Esophagus squamous epithelium (tissue), 5 donors: ENCODE data around the gene SGMS1. TPM values are rescaled to one million over a fixed set of nuclear protein-coding genes. Genes with fewer than 3 reads are reported as not detected.

Experiments
- DNase-seq: peaks from one replicate; lab custom pipeline; 2025; lab: John Stamatoyannopoulos, UW
- H3K27ac ChIP-seq, 4 donors: fragments of 200-600 bp; sonication (generic); one replicate each; pipeline ENCODE4 v1.5.1; 2016 to 2019; ENCODE audit warnings: mild to moderate bottlenecking in 1 of 4
- H3K27me3 ChIP-seq, 4 donors: fragments of 200-600 bp; sonication (generic); 1 replicate in 3 of 4; 2 replicates in 1 of 4; pipeline versions ENCODE4 v1.5.1 to v1.6.0; 2017 to 2021; ENCODE audit warnings: antibody characterized with exemption in 1 of 4
- H3K36me3 ChIP-seq, 3 donors: fragments of 200-600 bp; sonication (generic); one replicate each; pipeline ENCODE4 v1.5.1; 2016 to 2019
- H3K4me1 ChIP-seq, 3 donors: fragments of 200-600 bp; sonication (generic); one replicate each; pipeline ENCODE4 v1.5.1; 2017 to 2019
- H3K4me3 ChIP-seq, 4 donors: fragments of 200-600 bp; sonication (generic); 1 replicate in 3 of 4; 2 replicates in 1 of 4; pipeline ENCODE4 v1.5.1; 2016 to 2019; ENCODE audit warnings: mild to moderate bottlenecking in 2 of 4, moderate library complexity in 1 of 4
- H3K9me3 ChIP-seq, 3 donors: fragments of 200-600 bp; sonication (generic); one replicate each; pipeline ENCODE4 v1.5.1; 2016 to 2019
- POLR2A ChIP-seq, 4 donors: fragments of 450-650 bp; IDR thresholded peaks; one replicate each; pipeline ENCODE4 v1.6.1; 2017; ENCODE audit warnings: antibody characterized with exemption in 4 of 4, mild to moderate bottlenecking in 4 of 4, moderate library complexity in 3 of 4
- WGBS, 2 donors: methylation state at CpG; one replicate each; pipeline ENCODE4 v1.1.5; 2018; 5-methylcytosine and 5-hydroxymethylcytosine counted together
- intact Hi-C: fragments of 100-400 bp; cut with DNase I; formaldehyde crosslinking; loops from one replicate; pipeline ENCODE4 v1.15.0; 2022
- total RNA-seq, 4 donors: library from RNA; depleted of rRNA; stranded (reverse); fragments of >200 nt; gene quantifications; one replicate each; pipeline ENCODE4 v1.1.0, GENCODE V29; 2016
- TF ChIP-seq, protein P1 (sequence below), 6 experiments: fragments of 450-650 bp in 4 of 6; fragments of 200-600 bp in 2 of 6; sonication (generic) in 2 of 6; IDR thresholded peaks; one replicate each; pipeline ENCODE4 v1.5.1; 2016 to 2019; ENCODE audit warnings: antibody characterized with exemption in 6 of 6, mild to moderate bottlenecking in 4 of 6, moderate library complexity in 4 of 6
- donor health status: DM: yes; HTN: yes; CAD: no.

The SGMS1 gene
- total RNA-seq, 4 donors from 2014 or later: 39.4 to 64.1 (median 54.9) TPM

DNA sequence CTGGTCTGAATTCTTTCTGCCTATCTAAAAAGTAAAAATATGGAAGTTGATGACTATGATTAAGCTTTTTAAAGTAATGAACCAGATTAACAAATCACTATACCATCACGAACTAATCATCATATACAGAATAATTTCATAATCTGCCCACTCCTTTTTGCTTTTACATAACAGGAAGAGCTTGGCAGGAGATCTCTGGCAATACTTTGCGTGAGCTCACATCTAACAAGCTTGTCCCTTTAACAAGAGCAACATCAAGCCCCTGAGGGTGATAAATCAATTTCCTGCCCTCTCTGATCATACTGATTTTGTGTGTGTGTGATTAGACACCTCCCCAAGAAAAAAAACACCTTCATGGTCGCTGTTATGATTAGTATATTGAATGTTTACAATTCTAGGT, 228.9 kb downstream of the SGMS1 start:
- no peaks in the 10 kb centered on the region for H3K27me3 ChIP-seq
- H3K4me1 ChIP-seq: peaks cover 13 to 64% (median 37%) of the 10 kb centered on the region in 3 donors
- H3K27ac ChIP-seq: peak overlapping the region in 2 of 4 donors; percentile 13 to 18
- H3K36me3 ChIP-seq: no peaks in the 10 kb centered on the region
- intact Hi-C loops: no loop called here
- DNase-seq: no peak
- H3K9me3 ChIP-seq: no peaks in the 10 kb centered on the region
- WGBS, 2 donors: 22 to 27% methylated on average over 3 of the region's 3 CpGs
- TF ChIP-seq POLR2A (IDR thresholded peaks at IDR 0.05): no peak
- TF ChIP-seq, protein P1, sequence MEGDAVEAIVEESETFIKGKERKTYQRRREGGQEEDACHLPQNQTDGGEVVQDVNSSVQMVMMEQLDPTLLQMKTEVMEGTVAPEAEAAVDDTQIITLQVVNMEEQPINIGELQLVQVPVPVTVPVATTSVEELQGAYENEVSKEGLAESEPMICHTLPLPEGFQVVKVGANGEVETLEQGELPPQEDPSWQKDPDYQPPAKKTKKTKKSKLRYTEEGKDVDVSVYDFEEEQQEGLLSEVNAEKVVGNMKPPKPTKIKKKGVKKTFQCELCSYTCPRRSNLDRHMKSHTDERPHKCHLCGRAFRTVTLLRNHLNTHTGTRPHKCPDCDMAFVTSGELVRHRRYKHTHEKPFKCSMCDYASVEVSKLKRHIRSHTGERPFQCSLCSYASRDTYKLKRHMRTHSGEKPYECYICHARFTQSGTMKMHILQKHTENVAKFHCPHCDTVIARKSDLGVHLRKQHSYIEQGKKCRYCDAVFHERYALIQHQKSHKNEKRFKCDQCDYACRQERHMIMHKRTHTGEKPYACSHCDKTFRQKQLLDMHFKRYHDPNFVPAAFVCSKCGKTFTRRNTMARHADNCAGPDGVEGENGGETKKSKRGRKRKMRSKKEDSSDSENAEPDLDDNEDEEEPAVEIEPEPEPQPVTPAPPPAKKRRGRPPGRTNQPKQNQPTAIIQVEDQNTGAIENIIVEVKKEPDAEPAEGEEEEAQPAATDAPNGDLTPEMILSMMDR (IDR thresholded peaks at IDR 0.05): no peak
- no peak overlapping the region for H3K4me3 ChIP-seq

DNA sequence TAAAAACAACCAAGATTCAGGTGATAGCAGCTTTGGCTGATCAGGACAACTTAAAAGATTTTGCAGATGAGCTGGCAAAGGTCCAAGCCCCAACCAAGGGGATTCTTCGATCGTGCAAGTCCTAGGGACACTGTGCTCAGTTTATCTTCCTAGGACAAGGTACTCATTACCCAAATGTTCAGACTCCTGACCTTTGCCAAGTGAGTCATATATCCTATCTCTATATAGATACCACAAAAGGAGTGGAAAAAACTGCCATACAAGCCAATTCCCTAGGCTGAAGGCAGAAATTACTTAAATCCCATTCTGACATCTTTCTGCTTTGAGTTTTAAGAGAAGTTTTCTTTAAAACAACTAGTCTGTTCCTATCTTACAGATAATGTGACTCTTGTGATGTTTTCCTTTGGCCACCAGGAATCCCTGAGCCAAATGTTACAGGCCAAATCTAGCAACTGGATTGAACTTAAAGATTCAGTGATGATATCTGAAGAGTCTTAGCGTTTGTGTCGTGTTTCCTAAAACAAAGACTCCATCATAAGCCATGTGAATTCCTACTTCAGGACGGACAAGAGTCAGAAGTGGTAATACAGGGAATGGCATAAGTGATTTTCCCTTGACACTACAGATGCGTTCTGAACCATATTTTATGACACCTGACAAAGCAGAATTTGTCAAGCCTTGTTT, 229.8 kb downstream of the SGMS1 start:
- 73 to 87% methylated on average over 6 of the region's 6 CpGs for WGBS, 2 donors
- intact Hi-C loops: no loop called here
- peaks cover 13 to 62% (median 36%) of the 10 kb centered on the region in 3 donors for H3K4me1 ChIP-seq
- H3K27me3 ChIP-seq: no peaks in the 10 kb centered on the region
- no peak for DNase-seq
- peak overlapping the region in 1 of 4 donors; percentile 7 for H3K27ac ChIP-seq
- H3K36me3 ChIP-seq: no peaks in the 10 kb centered on the region
- H3K9me3 ChIP-seq: no peaks in the 10 kb centered on the region
- TF ChIP-seq, protein P1 (IDR thresholded peaks at IDR 0.05): no peak
- no peak for TF ChIP-seq POLR2A (IDR thresholded peaks at IDR 0.05)
- H3K4me3 ChIP-seq: no peak overlapping the region

DNA sequence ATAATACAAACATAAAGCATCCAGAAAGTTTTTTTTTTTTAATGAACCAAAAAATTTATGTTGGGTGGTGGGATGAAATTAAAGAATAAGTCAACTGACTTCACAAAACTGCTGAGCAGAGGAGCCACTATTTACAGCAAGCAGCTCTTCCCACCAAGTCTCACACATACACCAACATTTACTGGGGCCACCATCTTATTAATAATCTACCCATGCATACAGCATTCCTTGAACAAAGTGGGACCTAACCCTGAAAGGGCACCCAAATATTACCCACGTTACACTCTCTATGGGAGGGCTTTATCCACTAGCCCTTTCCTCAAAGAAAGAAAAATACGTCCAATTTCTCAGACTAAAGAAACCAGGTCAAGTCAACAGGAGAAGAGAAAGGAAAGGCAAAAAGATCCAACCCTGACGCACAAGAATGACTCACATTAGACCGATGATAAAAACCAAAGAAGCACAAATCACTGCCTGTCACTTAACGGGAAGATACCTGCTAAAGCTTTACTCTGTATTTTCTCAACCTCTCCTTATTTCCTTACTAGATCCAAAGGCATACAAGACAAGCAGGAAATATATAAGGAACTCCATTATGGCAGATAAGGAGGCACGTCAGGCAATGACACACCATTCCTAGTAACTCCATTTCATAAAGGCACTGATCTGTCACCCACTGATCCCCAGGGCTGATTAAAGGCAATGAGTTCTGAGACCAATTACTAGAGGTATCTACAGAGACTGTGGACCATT, 230.6 kb downstream of the SGMS1 start:
- Histone ChIP-seq H3K4me3 (no peak overlapping the region), H3K27me3 (no peaks in the 10 kb centered on the region), H3K4me1 (peaks cover 13 to 54% (median 30%) of the 10 kb centered on the region in 3 donors), H3K36me3 (no peaks in the 10 kb centered on the region), H3K27ac (peak overlapping the region in 1 of 4 donors; percentile 7), H3K9me3 (no peaks in the 10 kb centered on the region)
- intact Hi-C loops: no loop called here
- no peak for TF ChIP-seq POLR2A (IDR thresholded peaks at IDR 0.05)
- TF ChIP-seq, protein P1 (IDR thresholded peaks at IDR 0.05): no peak
- WGBS, 2 donors: 49 to 65% methylated on average over 6 of the region's 6 CpGs
- no peak for DNase-seq

DNA sequence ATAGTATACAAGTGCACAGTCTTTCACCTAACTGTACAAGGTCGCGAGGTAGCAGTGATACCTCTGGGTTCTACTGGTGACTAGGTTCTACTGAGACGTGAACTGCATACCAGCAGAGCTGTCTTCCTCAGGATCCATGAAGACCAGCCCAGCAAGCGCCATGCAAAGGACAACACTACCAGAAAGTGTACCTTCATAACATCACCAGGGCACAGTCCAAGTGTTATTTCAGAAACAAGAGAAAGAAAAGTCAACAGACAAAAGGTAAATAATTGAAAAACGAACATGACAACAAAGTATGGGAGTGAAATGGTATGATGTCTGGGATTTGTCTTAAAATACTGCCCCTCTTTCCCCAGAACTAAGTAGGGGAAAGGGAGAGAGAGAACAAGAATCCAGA, 231.3 kb downstream of the SGMS1 start:
- H3K4me3 ChIP-seq: no peak overlapping the region
- intact Hi-C loops: no loop called here
- H3K27me3 ChIP-seq: no peaks in the 10 kb centered on the region
- TF ChIP-seq POLR2A (IDR thresholded peaks at IDR 0.05): no peak
- TF ChIP-seq, protein P1 (IDR thresholded peaks at IDR 0.05): no peak
- H3K27ac ChIP-seq: no peak overlapping the region
- no peaks in the 10 kb centered on the region for H3K36me3 ChIP-seq
- H3K9me3 ChIP-seq: no peaks in the 10 kb centered on the region
- peaks cover 13 to 51% (median 26%) of the 10 kb centered on the region in 3 donors for H3K4me1 ChIP-seq
- no peak for DNase-seq
- WGBS, 2 donors: 93 to 97% methylated on average over 4 to 5 of the region's 5 CpGs

DNA sequence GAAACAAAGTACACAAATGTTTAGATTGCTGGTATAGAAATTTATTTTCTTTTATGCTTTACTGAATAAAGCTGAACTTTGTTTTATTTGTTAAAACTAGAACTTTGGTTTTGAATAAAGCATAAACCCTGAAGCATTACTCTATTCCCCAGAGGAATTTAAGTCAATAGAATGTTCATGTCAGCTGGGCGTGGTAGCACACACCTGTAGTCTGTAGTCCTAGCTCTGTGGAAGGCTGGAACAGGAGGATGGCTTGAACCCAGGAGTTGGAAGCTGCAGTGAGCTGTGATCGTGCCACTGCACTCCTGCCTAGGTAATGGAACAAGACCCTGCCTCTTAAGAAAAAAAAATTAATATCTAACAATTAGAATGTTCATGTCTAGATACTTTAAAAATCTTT, 233.5 kb downstream of the SGMS1 start:
- peaks cover 12 to 48% (median 14%) of the 10 kb centered on the region in 3 donors for H3K4me1 ChIP-seq
- WGBS, 2 donors: 75 to 79% methylated on average over 2 of the region's 2 CpGs
- H3K27me3 ChIP-seq: no peaks in the 10 kb centered on the region
- no peaks in the 10 kb centered on the region for H3K36me3 ChIP-seq
- intact Hi-C loops: no loop called here
- DNase-seq: no peak
- no peak overlapping the region for H3K27ac ChIP-seq
- no peaks in the 10 kb centered on the region for H3K9me3 ChIP-seq
- H3K4me3 ChIP-seq: no peak overlapping the region
- TF ChIP-seq POLR2A (IDR thresholded peaks at IDR 0.05): no peak
- TF ChIP-seq, protein P1 (IDR thresholded peaks at IDR 0.05): no peak
